Loucy (cell line): Measurements from ENCODE around the gene LCTL.

Source experiments
- EZH2phosphoT487 ChIP-seq: fragments of 200-600 bp; IDR thresholded peaks from 2 replicates; pipeline ENCODE4 v1.6.1; 2018; ENCODE audit warnings: antibody characterized with exemption, mild to moderate bottlenecking, moderate library complexity, borderline replicate concordance
- TF ChIP-seq, protein P1 (sequence below): fragments of 200-600 bp; sonication (generic); conservative IDR thresholded peaks from 2 replicates; pipeline ENCODE4 v1.5.1; 2014; ENCODE audit warnings: mild to moderate bottlenecking, antibody characterized with exemption, low read length

GRCh38 chr15:66563126-66563525, 2.7 kb downstream of the LCTL start:
- TF ChIP-seq, protein P1, sequence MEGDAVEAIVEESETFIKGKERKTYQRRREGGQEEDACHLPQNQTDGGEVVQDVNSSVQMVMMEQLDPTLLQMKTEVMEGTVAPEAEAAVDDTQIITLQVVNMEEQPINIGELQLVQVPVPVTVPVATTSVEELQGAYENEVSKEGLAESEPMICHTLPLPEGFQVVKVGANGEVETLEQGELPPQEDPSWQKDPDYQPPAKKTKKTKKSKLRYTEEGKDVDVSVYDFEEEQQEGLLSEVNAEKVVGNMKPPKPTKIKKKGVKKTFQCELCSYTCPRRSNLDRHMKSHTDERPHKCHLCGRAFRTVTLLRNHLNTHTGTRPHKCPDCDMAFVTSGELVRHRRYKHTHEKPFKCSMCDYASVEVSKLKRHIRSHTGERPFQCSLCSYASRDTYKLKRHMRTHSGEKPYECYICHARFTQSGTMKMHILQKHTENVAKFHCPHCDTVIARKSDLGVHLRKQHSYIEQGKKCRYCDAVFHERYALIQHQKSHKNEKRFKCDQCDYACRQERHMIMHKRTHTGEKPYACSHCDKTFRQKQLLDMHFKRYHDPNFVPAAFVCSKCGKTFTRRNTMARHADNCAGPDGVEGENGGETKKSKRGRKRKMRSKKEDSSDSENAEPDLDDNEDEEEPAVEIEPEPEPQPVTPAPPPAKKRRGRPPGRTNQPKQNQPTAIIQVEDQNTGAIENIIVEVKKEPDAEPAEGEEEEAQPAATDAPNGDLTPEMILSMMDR = no peak
- TF ChIP-seq EZH2phosphoT487 = no peak
